H1 (cell line): ENCODE data around the gene MYH16. TPM values are rescaled to one million over a fixed set of nuclear protein-coding genes. Genes with fewer than 3 reads are reported as not detected.

Experiments used
- CTCF ChIA-PET: fragments of 300-600 bp; sonication (Branson Sonifier 250); formaldehyde crosslinking; loops from one replicate; lab custom pipeline; 2021; ENCODE audit not compliant: partially characterized antibody; lab: Charles Lee
- POLR2A ChIA-PET: fragments of 300-600 bp; sonication (Branson Sonifier 250); formaldehyde crosslinking; loops from one replicate; lab custom pipeline; 2021; ENCODE audit warnings: inconsistent platforms; ENCODE audit not compliant: partially characterized antibody; lab: Charles Lee
- DNase-seq, 2 experiments: peaks; one replicate each; pipeline versions ENCODE4 v3.0.0 to v3.0.0-alpha.2; 2010 to 2022; ENCODE audit warnings: low spot score in 2 of 2, low read depth in 1 of 2, mixed read lengths in 1 of 2
- FAIRE-seq: peaks from 2 replicates; lab custom pipeline; 2011; peaks lifted over from hg19 to GRCh38; lab: Jason Lieb, UNC
- H2AFZ ChIP-seq: 2 replicates; pipeline ENCODE4 v1.8.1; 2012; ENCODE audit warnings: low read length, inconsistent platforms
- H2AK5ac ChIP-seq: 2 replicates; pipeline ENCODE4 v1.6.1; 2013; ENCODE audit warnings: low read depth, low read length
- H2BK120ac ChIP-seq: replicated peaks from 2 replicates; pipeline ENCODE3; 2013; ENCODE audit warnings: low read depth, low read length, inconsistent platforms
- H2BK12ac ChIP-seq: 2 replicates; pipeline ENCODE4 v1.6.1; 2013; ENCODE audit warnings: low read depth, low read length
- H2BK15ac ChIP-seq: 2 replicates; pipeline ENCODE4 v1.6.1; 2013; ENCODE audit warnings: low read length
- H2BK20ac ChIP-seq: 2 replicates; pipeline ENCODE4 v1.6.1; 2013; ENCODE audit warnings: low read length
- H2BK5ac ChIP-seq: 2 replicates; pipeline ENCODE4 v1.6.1; 2013; ENCODE audit warnings: low read depth, low read length
- H3K14ac ChIP-seq: 2 replicates; pipeline ENCODE4 v1.6.1; 2013; ENCODE audit warnings: inconsistent platforms; ENCODE audit not compliant: insufficient read length
- H3K18ac ChIP-seq: 2 replicates; pipeline ENCODE4 v1.6.1; 2013; ENCODE audit warnings: low read length; ENCODE audit errors: extremely low read depth
- H3K23ac ChIP-seq: 2 replicates; pipeline ENCODE4 v1.6.1; 2013; ENCODE audit warnings: inconsistent platforms; ENCODE audit not compliant: insufficient read length
- H3K23me2 ChIP-seq: 2 replicates; pipeline ENCODE4 v1.6.1; 2013; ENCODE audit warnings: low read depth, low read length
- H3K27ac ChIP-seq: 2 replicates; pipeline ENCODE4 v1.6.1; 2011; ENCODE audit warnings: low read depth, low read length, inconsistent platforms
- H3K27me3 ChIP-seq, 4 experiments: replicated peaks in 1 of 4; 1 replicate in 1 of 4; 2 replicates in 3 of 4; pipeline versions ENCODE4 v1.6.1 to v1.8.1; 2011 to 2013; ENCODE audit warnings: low read length in 3 of 4, mild to moderate bottlenecking in 3 of 4, inconsistent platforms in 2 of 4, mixed read lengths in 2 of 4, moderate library complexity in 1 of 4; ENCODE audit not compliant: control insufficient read depth in 3 of 4, insufficient read depth in 3 of 4; ENCODE audit errors: extremely low read depth in 1 of 4
- H3K36me3 ChIP-seq, 4 experiments: 2 replicates each; pipeline versions ENCODE4 v1.6.1 to v1.8.1; 2011 to 2013; ENCODE audit warnings: mild to moderate bottlenecking in 4 of 4, low read length in 3 of 4, moderate library complexity in 2 of 4, control low read depth in 1 of 4, inconsistent platforms in 1 of 4; ENCODE audit not compliant: insufficient read depth in 4 of 4, control insufficient read depth in 2 of 4
- H3K4ac ChIP-seq: replicated peaks from 2 replicates; pipeline ENCODE3; 2013; ENCODE audit warnings: low read length, low read depth, mixed read lengths, inconsistent platforms; ENCODE audit not compliant: insufficient read length
- H3K4me1 ChIP-seq, 4 experiments: replicated peaks in 1 of 4; 1 replicate in 1 of 4; 2 replicates in 3 of 4; pipeline versions ENCODE4 v1.6.1 to v1.8.1; 2011 to 2013; ENCODE audit warnings: low read length in 3 of 4, inconsistent platforms in 2 of 4, mixed read lengths in 1 of 4; ENCODE audit not compliant: insufficient read depth in 4 of 4, control insufficient read depth in 3 of 4
- H3K4me2 ChIP-seq, 2 experiments: 2 replicates each; pipeline versions ENCODE4 v1.6.1 to v1.8.1; 2011 to 2013; ENCODE audit warnings: low read depth in 2 of 2, low read length in 2 of 2, control low read depth in 1 of 2, inconsistent platforms in 1 of 2, mild to moderate bottlenecking in 1 of 2; ENCODE audit not compliant: insufficient read depth in 1 of 2
- H3K4me3 ChIP-seq, 4 experiments: fragments of 200-600, 300-600 bp in 1 of 4; sonication (generic), shearing (Covaris generic), sonication (Bioruptor Twin) in 1 of 4; 2 replicates each; pipeline versions ENCODE4 v1.5.1 to v1.8.1; 2011 to 2016; ENCODE audit warnings: low read length in 4 of 4, low read depth in 3 of 4, control low read depth in 2 of 4, inconsistent platforms in 2 of 4, mild to moderate bottlenecking in 2 of 4, mixed read lengths in 1 of 4, moderate library complexity in 1 of 4; ENCODE audit not compliant: insufficient read depth in 2 of 4; ENCODE audit errors: extremely low read depth in 1 of 4
- H3K56ac ChIP-seq: replicated peaks from 2 replicates; pipeline ENCODE3; 2013; ENCODE audit warnings: low read depth, mild to moderate bottlenecking, mixed read lengths, low read length, inconsistent platforms; ENCODE audit not compliant: insufficient read length
- H3K79me1 ChIP-seq: 2 replicates; pipeline ENCODE4 v1.6.1; 2013; ENCODE audit warnings: low read depth, low read length, control low read depth
- H3K79me2 ChIP-seq, 2 experiments: 2 replicates each; pipeline versions ENCODE4 v1.6.1 to v1.8.1; 2012 to 2013; ENCODE audit warnings: low read length in 2 of 2, mild to moderate bottlenecking in 2 of 2, inconsistent platforms in 1 of 2; ENCODE audit not compliant: insufficient read depth in 2 of 2, control insufficient read depth in 1 of 2
- H3K9ac ChIP-seq, 4 experiments: replicated peaks in 1 of 4; 1 replicate in 1 of 4; 2 replicates in 3 of 4; pipeline versions ENCODE4 v1.6.1 to v1.8.1; 2011 to 2013; ENCODE audit warnings: low read depth in 3 of 4, low read length in 3 of 4, control low read depth in 2 of 4, mild to moderate bottlenecking in 2 of 4, moderate library complexity in 2 of 4, inconsistent platforms in 1 of 4; ENCODE audit errors: extremely low read depth in 1 of 4
- H3K9me3 ChIP-seq, 2 experiments: 2 replicates each; pipeline versions ENCODE4 v1.6.1 to v1.8.1; 2012 to 2013; ENCODE audit warnings: mild to moderate bottlenecking in 2 of 2, moderate library complexity in 2 of 2, control low read depth in 1 of 2, inconsistent platforms in 1 of 2, low read depth in 1 of 2, low read length in 1 of 2, mixed read lengths in 1 of 2; ENCODE audit not compliant: insufficient read depth in 2 of 2
- H4K20me1 ChIP-seq, 2 experiments: replicated peaks in 1 of 2; 2 replicates each; pipeline versions ENCODE3 to v1.8.1; 2011 to 2013; ENCODE audit warnings: inconsistent platforms in 2 of 2, low read length in 2 of 2, mild to moderate bottlenecking in 1 of 2; ENCODE audit not compliant: insufficient read depth in 2 of 2, control insufficient read depth in 1 of 2
- H4K5ac ChIP-seq: 2 replicates; pipeline ENCODE4 v1.6.1; 2013; ENCODE audit warnings: low read length, low read depth, mixed read lengths, inconsistent platforms; ENCODE audit not compliant: insufficient read length
- H4K8ac ChIP-seq: 2 replicates; pipeline ENCODE4 v1.8.0; 2013; ENCODE audit warnings: mild to moderate bottlenecking, moderate library complexity, low read length, inconsistent platforms; ENCODE audit not compliant: insufficient read depth; ENCODE audit errors: extremely low read depth
- H4K91ac ChIP-seq: replicated peaks from 2 replicates; pipeline ENCODE3; 2013; ENCODE audit warnings: low read length, mixed read lengths, inconsistent platforms; ENCODE audit not compliant: insufficient read length
- FOSL1 ChIP-seq: IDR thresholded peaks from 2 replicates; pipeline ENCODE4 v1.6.1; 2011; ENCODE audit warnings: mild to moderate bottlenecking, low read depth, low read length, moderate library complexity; ENCODE audit not compliant: insufficient read depth
- HDAC6 ChIP-seq: IDR thresholded peaks from one replicate; pipeline ENCODE4 v1.7.1; 2012; ENCODE audit warnings: low read depth, mild to moderate bottlenecking, inconsistent platforms, low read length, moderate library complexity
- PHF8 ChIP-seq: fragments of 200-600 bp; sonication (generic); conservative IDR thresholded peaks from 2 replicates; pipeline ENCODE4 v1.7.1; 2012; ENCODE audit warnings: low read depth, mild to moderate bottlenecking, inconsistent platforms, low read length, moderate library complexity
- TCF12 ChIP-seq: IDR thresholded peaks from 2 replicates; pipeline ENCODE4 v1.6.1; 2011; ENCODE audit warnings: low read depth, mild to moderate bottlenecking, low read length
- WGBS, 2 experiments: shearing (Covaris generic) in 1 of 2; methylation state at CpG; one replicate each; pipeline versions ENCODE4 v1.1.6 to v1.1.7; 2013 to 2015; ENCODE audit warnings: low lambda C conversion rate in 2 of 2, mixed read lengths in 2 of 2, inconsistent platforms in 1 of 2, low coverage in 1 of 2, missing lambda C conversion rate in 1 of 2; ENCODE audit not compliant: insufficient replicate concordance in 2 of 2, insufficient coverage in 1 of 2, insufficient read length in 1 of 2; ENCODE audit errors: extremely low coverage in 1 of 2, missing lambda C conversion rate in 1 of 2; 5-methylcytosine and 5-hydroxymethylcytosine counted together
- polyA plus RNA-seq, 7 experiments: library from polyadenylated mRNA; depleted of rRNA in 3 of 7; stranded (reverse) in 5 of 7; unstranded in 2 of 7; fragments of >200 nt in 5 of 7; fragments of 200-250 nt in 2 of 7; gene quantifications; 1 replicate in 5 of 7; 2 replicates in 1 of 7; 4 replicates in 1 of 7; pipeline versions ENCODE4 v1.2.1 to v1.2.3, GENCODE V29; 2011 to 2013; ENCODE audit warnings: missing spikeins in 2 of 7, mixed read lengths in 2 of 7
- total RNA-seq: library from RNA; stranded (reverse); fragmentation: NEBNext Ultra II Directional; extraction: Animal tissue kit (Norgen Biotek cat#: 25700); gene quantifications from 2 replicates; pipeline ENCODE4 v1.2.1, GENCODE V29; 2021

MYH16 gene
- total and polyA plus RNA-seq, 2 of the 8 experiments (the other 6 are each of a cell fraction or from before 2014, with no cell fraction given): not detected

DNA sequence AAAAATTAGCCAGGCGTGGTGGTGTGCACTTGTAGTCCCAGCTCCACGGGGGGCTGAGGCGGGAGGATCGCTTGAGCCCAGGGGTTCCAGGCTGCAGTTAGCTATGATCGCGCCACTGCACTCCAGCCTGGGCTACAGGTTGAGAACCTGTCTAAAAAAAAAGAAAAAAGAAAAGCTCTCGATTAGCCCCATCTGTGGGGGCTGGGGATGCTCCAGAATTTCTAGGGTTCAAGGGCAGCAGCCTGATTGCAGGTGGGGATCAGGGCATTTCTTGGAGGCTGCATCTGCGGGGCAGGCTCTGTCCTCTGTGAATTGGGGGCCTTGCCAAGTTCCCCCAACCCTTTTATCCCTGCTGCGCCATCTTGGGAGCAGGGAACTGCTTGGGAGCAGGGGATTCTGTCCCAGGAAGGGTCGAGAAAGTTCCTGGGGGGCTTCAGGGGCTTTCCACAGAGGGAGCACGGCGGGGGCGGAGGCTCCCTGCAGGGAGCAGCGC lies 52.4 kb downstream of the MYH16 start:
- Histone ChIP-seq H3K4me2 (peak overlapping the region; percentile 72 to 75), H2BK20ac (no peak overlapping the region), H2BK120ac (no peak overlapping the region), H3K9me3 (no peaks in the 10 kb centered on the region), H3K4me1 (peaks cover 0 to 4% (median under 1%) of the 10 kb centered on the region in 4 experiments; a peak in 2 of 7 replicates), H4K91ac (peak overlapping the region; percentile 42), H3K56ac (peak overlapping the region; percentile 49), H3K14ac (no peak overlapping the region), H2BK15ac (no peak overlapping the region), H4K20me1 (peaks cover 0 to 4% of the 10 kb centered on the region in 2 experiments), H3K4me3 (peak overlapping the region; percentile 70 to 99 (median 94)), H4K5ac (peak overlapping the region; percentile 99), H3K23ac (no peak overlapping the region), H3K18ac (peak overlapping the region; percentile 99), H3K27me3 (no peaks in the 10 kb centered on the region), H3K79me2 (peaks cover 0 to 34% of the 10 kb centered on the region in 2 experiments; a peak in 3 of 4 replicates), H4K8ac (peak overlapping the region; percentile 90; the same call in 1 of the 2 replicates), H2BK12ac (no peak overlapping the region; the same call in 1 of the 2 replicates), H3K27ac (peak overlapping the region; percentile 74), H3K9ac (peak overlapping the region; percentile 77 to 97 (median 82)), H2BK5ac (peak overlapping the region; percentile 96), H3K4ac (peak overlapping the region; percentile 98), H3K79me1 (no peaks in the 10 kb centered on the region; the same call in 1 of the 2 replicates), H3K36me3 (no peaks in the 10 kb centered on the region), H2AFZ (no peak overlapping the region), H2AK5ac (no peak overlapping the region), H3K23me2 (peaks cover 7% of the 10 kb centered on the region)
- FAIRE-seq (no peak), DNase-seq (no peak)
- ChIA-PET POLR2A (interaction anchor here (1.2 to 1.6 kb wide), 6 partner anchors 8 to 278 kb away, joined by 3 to 6 read pairs (median 3); partner anchors contain the start of genes BUD31 and PDAP1), CTCF (interaction anchor here (0.6 to 8.3 kb wide), 5 partner anchors 12 to 288 kb away, joined by 3 to 50 read pairs (median 3); partner anchors contain the start of gene BUD31)
- 41% methylated on average over 14 of the region's 14 CpGs; no CpG with 5 or more reads in 1 of the 2 experiments for WGBS, 2 experiments
- no peak for TF ChIP-seq FOSL1
- TF ChIP-seq TCF12: no peak
- TF ChIP-seq HDAC6: no peak
- no peak for TF ChIP-seq PHF8
